Stimulated activated CD8-positive, alpha-beta memory T cell treated with anti-CD3 and anti-CD28 coated beads, Interleukin-15, amount 100 ng/mL, for 48 hours (primary cell): ENCODE data around the gene PLEKHA6.

Experiments
- DNase-seq, 2 donors: peaks; one replicate each; pipeline ENCODE4 v3.0.0-alpha.2; 2020; ENCODE audit warnings: low read depth in 2 of 2

Gene PLEKHA6, protein sequence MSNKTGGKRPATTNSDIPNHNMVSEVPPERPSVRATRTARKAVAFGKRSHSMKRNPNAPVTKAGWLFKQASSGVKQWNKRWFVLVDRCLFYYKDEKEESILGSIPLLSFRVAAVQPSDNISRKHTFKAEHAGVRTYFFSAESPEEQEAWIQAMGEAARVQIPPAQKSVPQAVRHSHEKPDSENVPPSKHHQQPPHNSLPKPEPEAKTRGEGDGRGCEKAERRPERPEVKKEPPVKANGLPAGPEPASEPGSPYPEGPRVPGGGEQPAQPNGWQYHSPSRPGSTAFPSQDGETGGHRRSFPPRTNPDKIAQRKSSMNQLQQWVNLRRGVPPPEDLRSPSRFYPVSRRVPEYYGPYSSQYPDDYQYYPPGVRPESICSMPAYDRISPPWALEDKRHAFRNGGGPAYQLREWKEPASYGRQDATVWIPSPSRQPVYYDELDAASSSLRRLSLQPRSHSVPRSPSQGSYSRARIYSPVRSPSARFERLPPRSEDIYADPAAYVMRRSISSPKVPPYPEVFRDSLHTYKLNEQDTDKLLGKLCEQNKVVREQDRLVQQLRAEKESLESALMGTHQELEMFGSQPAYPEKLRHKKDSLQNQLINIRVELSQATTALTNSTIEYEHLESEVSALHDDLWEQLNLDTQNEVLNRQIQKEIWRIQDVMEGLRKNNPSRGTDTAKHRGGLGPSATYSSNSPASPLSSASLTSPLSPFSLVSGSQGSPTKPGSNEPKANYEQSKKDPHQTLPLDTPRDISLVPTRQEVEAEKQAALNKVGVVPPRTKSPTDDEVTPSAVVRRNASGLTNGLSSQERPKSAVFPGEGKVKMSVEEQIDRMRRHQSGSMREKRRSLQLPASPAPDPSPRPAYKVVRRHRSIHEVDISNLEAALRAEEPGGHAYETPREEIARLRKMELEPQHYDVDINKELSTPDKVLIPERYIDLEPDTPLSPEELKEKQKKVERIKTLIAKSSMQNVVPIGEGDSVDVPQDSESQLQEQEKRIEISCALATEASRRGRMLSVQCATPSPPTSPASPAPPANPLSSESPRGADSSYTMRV

DNA sequence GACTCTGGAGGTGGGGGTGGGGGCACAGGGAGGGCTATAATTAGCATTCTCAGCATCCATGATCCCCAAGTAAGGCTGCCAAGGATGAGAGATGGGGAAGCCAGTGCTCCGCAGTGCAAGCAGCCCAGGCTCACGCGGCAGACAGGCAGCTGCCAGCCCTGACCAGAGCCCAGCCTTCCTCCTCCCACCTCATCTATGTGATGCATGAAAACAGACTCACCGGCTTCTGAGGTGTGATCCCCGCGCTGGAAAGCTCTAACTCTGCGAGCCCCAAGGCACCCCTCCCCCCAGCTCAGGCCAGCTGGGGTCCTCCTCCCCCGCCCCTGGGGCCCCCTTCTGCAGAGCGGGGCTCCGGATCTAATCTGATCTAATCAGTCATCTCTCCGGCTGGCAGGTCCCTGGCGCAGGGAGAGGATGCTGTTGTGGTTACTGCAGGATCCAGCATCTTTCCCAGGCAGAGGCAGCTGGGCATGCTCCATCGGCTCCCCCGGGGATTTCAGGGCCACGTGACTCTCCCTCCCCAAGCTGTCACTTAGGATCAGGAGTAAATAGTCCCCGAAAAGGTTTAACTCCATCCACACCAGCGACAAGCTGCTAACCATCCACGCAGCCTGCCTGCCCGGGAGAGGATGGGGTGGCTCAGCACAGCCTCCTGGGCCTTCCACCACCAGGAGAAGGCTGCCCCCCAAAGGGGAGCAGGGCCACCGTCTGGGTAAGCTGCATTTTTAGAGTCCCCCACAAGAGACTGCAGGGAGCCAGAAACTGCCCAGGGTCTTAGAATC is at the start of gene PLEKHA6:
Gene PLEKHA6 (minus strand): TSS at position 456 of the 782 bp plus-strand sequence. CDS start 86,202 bp downstream, outside the sequence.
- DNase-seq = no peak

GRCh38 chr1:204409123-204409522 is 49.4 kb upstream of the PLEKHA6 start:
- no peak for DNase-seq

DNA sequence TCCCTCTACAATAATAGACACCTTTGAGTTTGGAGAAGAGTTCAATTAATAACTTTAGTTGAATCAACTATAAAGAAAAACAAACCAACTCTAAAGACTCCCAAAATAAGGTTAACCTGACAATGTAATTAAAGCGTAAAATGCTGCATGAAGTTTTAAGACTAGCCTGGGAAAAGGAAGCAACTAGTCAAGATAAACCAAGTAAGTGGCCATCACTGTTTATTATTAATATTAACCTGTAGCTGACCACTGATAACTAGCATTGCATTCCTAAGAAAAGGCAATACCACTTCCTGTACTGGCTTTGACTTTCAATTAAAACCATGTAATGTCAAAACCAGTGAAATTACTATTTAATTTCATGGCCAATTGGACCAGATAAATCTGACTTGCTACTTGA is 48.9 kb upstream of the PLEKHA6 start:
- no peak for DNase-seq

DNA sequence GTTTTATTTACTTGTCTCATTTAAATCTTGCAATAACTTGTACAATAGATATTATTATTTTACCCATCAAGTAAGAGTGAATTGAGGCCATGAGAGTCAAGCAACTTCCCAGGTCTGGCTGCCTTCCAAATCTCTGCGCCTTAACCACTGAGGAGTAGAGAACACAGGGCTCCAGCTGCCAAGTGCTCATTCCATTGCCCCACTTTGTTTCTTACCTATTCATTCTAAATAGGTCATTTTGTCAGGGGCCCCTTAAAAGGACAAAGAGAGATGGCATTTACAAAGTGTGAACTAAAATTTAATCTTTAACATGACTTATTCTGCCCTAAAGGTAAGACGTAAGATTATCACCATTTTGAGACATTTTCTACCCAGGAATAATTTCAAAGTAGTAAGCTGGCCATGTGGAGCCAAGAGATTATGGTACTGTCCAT is 48.4 kb upstream of the PLEKHA6 start:
- DNase-seq = no peak

GRCh38 chr1:204407295-204407971 is 47.7 kb upstream of the PLEKHA6 start:
- DNase-seq = no peak

DNA sequence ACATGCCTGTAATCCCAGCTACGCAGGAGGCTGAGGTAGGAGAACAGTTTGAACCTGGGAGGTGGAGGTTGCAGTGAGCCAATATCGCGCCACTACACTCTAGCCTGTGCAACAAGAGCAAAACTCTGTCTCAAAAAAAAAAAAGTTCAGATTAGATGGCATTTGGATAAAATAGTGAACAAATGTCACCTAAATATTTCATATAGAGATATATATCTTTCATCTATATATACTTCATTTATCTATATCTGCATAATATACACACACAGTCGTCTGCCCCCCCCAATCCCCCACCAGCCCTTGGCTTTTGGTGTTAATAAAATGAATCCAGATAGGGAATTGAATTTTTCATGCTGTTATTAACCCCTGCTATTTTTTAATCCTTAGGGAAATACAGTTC is 46.9 kb upstream of the PLEKHA6 start:
- DNase-seq = no peak

DNA sequence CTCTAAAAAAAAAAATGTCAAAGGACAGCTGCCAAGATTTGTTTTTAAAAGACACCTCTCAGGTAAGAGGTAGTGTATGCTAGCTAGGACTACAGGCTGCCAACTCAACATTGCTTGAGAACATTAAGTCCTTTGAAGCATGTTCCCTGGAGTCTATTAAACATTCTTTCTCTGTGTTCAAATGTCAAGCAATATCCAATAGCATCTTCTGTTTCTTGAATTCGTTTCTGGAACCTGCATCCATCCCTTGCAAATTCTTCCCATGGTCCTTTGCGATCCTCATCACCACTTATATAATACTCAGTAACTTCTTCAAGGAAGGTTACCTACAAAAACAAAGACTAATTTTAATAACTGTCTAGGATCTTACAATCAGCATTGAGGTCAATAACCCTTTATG is 46.3 kb upstream of the PLEKHA6 start:
- no peak for DNase-seq

GRCh38 chr1:204404629-204405028 is 44.9 kb upstream of the PLEKHA6 start:
- no peak for DNase-seq

GRCh38 chr1:204402391-204402790 is 42.7 kb upstream of the PLEKHA6 start:
- DNase-seq = no peak

DNA sequence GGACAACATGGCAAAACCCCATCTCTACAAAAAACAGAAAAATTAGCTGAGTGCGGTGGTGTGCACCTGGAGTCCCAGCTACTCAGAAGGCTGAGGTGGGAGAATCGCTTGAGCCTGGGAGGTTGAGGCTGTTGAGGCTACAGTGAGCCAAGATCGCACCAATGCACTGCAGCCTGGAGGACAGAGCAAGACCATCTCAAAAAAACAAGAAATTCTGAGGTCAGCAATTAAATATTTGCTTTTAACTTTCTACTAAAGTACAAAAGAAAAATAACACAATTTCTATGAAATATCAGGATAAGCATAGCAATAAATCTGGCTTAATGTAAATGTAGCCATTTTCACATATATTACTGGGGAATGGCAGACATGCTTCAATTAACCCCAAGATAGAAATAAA is 42.0 kb upstream of the PLEKHA6 start:
- no peak for DNase-seq

DNA sequence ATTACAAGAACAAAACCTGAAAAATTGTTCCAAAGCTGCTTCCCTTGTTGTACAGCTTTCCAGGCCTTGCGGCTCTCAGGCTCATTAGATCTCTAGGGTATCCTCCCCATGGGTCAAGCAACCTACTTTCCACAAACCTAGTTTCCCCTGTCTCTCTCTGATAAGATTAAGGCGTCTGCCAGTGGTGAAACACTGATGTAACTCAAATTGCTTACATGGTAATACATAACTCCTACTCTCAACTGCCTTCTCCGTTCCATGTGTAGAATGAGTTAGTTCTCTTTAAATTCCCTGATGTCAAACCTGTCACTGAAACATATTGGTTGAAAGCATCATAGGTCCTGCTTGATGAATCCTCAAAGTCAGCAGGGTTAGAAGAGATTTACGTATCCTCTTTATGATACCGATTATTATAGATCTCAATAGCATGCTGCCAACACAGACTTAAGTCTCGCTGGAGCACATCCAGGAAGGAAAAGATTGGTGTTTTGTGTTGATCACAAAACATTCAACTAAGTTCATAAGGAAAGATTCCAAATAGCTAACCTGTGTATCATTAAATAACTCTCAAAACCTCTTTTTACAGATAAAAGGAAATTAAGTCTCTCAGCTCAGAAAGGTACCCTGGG is 41.3 kb upstream of the PLEKHA6 start:
- DNase-seq = no peak

DNA sequence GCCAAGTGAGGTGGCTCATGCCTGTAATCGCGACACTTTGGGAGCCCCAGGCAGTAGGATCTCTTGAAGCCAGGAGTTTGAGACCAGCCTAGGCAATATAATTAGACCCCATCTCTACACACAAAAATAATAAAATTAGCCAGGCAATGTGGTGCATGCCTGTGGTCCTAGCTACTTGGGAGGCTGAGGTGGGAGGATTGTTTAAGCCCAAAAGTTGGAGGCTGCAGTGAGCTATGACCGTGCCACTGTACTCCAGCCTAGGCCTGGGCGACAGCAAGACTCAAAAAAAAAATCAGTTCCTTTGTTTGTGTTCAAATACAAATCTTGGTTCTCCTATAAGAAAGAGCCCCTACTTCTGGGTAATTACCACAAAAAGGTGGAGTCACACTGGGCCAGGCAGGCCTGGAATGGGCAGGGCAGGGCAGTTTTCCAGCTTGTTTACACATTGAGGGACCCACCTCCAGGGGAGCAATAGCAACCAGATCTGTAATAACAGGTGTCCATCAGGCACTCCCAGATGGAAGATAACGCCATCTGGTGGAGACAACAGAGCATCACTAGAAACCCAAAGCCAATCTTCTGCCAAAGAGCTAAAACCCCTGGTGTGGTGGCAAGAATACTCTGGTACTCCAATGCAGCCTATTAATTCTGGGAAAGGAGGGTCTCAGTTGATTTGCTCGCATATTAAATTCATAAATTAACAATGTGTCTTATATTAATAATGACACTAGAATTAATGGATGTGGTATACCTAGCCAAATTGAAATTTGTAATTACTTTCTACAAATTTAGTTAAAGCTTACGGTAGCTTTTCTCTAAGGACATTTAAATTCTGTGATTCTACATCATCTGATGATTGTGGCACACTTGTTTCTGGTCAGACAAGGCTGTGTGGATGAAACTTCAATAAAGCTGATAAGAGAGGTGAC is 38.7 kb upstream of the PLEKHA6 start:
- no peak for DNase-seq

GRCh38 chr1:204396015-204396583 is 36.4 kb upstream of the PLEKHA6 start:
- no peak for DNase-seq

DNA sequence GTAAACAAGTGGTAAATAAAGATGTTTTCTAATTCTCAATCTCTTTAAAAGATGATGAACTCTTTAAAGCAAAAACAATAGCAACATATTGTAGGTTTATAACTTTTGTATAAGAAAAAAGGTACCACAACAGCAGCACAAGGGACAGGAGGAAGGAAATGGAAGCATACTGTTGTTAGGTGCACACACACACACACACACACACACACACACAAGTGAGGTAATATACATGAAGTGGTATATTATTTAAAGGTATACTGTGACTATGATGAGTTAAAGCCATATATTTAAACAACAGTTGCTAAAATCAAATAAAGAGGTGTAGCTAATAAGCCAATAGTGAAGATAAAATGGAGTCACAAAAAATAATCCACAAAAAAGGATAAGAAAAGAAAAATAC is 31.9 kb upstream of the PLEKHA6 start:
- no peak for DNase-seq

GRCh38 chr1:204390751-204391466 is 31.2 kb upstream of the PLEKHA6 start:
- no peak for DNase-seq

DNA sequence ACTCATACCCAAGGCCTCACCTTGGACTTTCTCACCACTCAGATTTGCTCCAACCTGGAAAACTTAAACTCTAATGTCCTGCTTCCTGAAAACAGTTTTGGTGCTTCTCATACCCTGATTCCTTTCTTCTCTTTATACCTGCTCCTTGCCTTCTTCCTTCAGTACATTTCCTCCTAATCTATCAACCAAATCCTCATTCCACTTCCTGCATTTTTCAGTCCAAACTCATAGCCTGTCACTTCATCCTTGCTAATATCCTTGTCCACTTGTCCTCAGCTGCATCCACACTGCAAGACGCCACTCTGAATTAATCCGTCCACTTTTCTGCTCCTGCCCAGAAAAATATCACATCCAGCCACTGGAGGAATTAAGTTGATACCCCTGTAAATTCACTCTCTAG is 26.0 kb upstream of the PLEKHA6 start:
- no peak for DNase-seq

DNA sequence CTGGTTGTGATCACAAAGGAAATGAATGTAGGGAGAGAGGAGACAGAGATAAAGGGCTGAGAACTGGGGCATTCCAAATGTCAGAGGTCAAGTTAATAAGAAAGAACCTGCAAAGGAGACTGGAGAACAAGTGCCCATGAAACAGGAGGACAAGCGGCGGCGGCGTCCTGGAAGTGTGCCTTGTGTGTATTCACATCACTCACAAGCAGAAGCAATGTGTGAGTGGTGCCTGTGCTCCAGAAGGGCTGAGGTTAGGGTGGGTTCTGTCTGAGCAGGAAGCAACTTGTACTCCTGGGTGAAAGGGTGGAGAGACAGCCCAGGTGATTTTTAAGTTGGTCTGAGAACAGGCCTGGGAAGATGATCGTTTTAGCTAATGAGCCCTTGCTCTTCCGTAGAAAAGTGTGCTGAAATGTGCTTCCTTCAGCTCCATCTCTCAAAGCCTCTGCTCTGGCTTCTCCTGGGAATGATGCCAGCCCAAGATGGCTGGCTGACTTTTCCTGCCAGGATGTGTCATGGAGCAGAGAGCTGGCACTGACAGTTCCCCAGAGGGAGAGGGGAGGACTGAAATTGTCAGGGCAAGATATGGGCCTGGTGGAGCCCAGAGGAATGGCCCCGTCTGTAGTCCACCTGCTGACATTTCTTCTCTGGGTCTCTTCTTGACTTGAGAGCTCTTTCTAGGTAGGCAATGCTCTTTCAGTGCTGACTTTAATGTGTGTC is 25.1 kb upstream of the PLEKHA6 start:
- DNase-seq = no peak
